Activated naive CD4-positive, alpha-beta T cell treated with Interleukin-2 at 50 U/mL for 16 hours (primary cell): ENCODE data around the gene C6orf163.

ENCODE experiments used
- DNase-seq: peaks from one replicate; pipeline ENCODE4 v3.0.0-alpha.2; 2020

The C6orf163 gene

DNA sequence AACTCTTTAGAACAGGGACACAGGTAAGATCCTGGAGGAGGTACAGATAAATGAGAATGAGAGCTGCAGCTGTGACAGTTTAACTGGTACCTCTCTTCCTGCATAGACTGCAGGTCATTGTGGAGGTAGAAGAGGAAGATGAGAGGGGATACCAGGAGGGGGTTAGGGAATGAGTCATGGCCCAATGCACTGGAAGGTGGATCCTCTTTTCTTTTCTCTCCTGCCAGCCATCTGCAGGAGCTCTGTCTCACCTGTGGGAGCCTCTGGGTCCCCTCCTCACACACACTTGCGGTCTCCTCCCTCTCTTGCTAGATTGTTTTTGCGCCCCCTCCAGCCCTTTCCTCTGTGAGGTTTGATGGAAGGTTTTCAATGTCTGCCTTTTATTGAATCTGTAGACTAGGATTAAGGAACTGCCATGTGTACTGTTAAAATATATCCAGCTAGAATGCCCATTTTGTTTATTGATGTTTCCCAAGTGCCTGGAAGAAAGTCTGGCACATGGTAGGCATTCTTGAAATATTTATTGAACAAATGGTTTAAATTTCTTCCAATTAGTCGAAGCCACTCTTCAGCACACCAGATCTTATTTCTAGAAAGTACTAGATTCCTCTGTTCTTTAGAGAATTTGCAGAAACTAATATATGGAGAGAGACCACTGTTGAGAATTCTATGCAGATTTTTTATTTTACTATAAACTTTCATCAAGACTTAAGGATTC is 13.0 kb downstream of the C6orf163 start:
- no peak for DNase-seq

- DNase-seq: no peak
Measured at GRCh38 chr6:87364602-87365252, 20.1 kb downstream of the C6orf163 start.

DNA sequence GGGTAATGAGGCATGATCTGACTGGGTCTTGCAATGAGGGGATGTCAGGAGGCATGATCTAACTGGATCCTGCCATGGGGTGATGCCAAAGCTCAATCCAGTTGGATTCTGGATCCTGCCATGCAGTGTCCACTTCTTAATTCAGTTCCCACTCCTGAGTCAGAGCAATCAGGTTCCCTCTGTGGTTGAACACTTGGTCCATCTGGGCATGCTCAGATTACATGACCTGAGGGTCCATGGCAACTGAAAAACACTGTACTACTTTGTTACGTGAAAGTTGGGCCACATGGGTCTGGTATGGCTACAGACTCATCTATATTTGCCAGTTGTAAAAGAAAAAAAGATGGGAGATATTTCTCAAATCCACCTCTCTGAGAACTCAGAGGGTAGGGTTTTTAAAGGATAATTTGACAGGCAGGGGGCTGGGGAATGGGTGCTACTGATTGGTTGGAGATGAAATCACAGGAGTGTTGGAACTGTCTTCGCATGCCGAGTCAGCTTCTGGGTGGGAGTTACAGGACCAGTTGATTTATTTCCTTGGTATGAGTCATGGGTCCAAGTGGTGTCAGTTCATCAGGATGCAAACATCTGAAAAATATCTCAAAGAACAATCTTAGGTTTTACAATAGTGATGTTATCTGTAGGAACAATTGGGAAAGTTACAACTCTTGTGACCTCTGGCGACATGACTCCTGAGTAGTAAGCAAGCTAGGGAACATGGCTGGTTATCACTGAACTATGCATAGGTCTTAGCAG is 21.6 kb downstream of the C6orf163 start:
- DNase-seq: no peak

DNA sequence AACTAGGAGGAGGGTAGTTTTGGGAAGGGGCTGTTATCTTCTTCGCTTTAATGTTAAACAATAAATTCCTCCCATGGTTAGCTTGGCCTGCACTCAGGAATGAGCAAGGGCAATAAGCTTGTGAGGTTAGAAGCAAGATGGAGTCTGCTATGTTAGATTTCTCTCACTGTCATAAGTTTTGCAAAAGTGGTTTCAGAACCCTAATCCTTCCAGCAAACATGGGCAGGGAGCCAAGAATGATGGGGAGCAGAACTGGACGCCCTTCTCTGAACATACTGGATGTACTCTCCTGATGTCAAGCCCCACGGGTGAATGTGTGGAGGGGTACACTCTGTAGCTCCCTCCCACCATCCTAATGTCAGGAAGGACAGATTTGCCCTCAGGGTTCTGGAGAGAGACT is 22.3 kb downstream of the C6orf163 start:
- DNase-seq: no peak

DNA sequence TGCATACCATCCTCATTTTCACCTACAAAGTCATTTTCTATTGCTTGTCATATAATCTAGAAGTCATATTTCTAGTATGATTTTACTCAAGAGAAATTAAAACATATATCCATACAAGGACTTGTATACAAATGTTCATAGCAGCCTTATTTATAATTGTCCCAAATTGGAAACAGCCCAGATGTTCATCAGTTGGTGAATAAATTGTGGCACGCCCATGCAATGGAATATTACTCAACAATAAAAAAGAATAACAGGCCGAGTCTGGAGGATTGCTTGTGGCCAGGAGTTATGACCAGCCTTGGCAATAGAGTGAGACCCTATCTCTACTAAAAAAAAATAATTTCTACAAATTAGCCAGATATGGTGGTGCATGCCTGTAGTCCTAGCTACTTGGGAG is 28.8 kb downstream of the C6orf163 start:
- DNase-seq: no peak

DNA sequence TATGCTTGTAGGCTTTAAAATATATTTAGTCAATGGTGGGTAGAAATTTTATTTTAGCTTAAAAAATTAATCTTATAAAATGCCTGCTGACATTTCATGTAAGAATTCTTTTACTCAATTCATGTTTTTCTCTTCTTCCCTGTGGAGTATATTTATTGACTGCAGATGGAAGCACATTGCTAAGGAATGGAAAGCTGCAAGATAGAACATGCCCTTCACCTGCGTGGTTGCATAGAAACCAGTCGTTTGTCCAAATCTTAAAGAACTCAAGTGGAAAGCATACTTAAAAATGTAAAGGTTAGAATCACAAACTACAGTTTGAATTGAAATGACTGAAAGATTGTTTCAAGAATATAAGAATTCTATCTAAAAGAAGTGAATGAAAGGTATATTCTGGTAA is 30.7 kb downstream of the C6orf163 start:
- DNase-seq: no peak

GRCh38 chr6:87376643-87377042 is 32.0 kb downstream of the C6orf163 start:
- DNase-seq: no peak

DNA sequence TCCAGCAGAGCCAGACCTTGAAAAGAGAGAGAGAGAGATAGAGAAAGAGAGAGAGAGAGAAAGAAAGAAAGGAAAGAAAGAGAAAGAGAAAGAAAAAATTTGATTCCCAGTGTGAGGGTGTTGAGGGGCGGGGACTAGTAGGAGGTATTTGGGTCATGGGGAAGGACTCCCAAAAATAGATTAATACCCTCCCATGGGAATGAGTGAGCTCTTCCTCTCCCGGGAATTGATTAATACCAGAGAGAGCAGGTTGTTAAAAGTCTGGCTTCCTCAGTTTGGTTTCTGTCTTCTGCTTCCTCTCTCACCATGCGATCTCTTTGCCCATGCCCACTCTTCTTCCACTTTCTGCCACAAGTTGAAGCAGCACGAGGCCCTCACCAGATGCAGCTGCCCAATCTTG is 34.3 kb downstream of the C6orf163 start:
- no peak for DNase-seq

DNA sequence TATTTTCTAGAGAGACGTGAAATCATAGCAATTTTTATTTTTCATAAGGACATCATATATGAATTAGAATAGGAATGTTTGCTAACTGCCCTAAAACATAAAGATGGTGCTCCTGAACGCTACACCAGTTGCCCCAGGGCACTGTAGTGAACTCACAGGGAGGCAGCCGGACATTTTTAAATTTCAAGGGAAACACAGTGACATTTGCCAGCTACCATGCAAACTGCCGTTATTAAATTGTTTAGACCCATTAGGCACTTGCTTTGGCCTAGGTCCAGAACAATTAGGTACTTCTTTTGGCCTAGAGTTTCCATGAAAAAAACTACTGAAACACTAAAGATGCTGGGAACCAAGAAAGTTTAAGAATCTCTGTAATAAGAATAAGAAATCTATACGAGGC is 38.2 kb downstream of the C6orf163 start:
- DNase-seq: no peak

GRCh38 chr6:87384038-87384437 is 39.4 kb downstream of the C6orf163 start:
- DNase-seq: no peak

DNA sequence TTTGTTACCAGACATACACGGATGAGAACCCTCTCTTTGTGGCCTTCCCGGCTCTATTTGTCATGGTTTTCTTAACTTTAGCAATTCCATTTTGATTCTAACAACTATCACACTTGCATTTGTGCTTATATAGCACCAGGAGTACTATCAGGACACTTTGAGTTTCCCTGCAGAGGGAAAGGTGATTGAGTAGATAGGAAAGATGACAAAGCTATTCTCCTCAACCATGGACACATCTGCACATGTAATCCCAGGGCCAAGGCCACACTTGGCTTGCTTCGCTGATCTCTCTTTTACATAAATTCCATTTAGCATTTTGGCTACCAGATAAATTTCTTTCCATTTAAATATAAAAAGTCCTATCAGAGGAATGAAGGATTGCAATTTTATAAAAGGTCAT is 39.8 kb downstream of the C6orf163 start:
- DNase-seq: no peak

DNA sequence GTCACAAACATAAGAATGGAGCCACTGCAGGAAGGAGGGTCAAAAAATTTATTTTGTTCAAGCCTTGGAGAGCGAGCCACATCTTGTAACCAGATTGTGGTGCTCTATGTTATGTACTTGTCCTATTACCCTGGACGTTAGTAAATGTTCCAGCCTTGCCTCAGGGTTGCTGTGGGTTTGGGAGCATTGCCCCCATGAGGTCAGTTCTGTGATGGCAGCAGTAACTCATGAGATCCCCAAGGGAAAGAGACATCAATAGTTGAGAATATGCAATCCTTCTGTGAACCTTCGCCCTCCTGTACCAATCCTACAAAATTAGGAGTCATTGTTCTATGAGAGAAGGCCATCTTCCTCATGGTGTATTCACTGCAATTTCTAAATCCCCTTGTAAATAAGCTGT is 46.7 kb downstream of the C6orf163 start:
- DNase-seq: no peak

DNA sequence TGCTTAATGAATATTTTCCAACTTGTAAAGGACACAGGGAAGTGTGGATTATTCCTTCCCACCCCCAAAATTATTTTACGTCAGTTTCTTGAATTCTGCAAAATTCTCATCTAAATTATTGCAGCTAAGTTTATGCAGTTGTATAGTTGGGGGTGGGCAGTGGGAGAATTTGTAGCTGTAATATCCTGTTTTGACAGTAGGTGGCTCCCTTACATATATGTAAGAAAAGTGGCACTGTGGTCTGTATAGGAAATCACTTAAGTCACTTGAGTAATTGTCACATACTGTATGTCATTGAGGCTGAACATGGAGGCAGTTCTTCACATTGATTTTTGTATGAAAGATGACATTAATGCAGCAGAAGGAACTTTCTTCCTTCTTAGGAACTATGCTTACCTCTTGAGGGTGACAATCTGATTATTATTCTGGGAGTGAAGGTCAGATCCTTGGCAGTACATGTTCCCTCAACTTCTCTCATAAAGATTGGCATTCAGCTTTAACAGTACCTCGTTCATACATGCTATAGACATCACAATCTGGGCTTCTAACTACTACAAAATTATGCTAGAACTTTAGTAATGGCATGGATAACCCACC is 48.5 kb downstream of the C6orf163 start:
- DNase-seq: peak; percentile 36

DNA sequence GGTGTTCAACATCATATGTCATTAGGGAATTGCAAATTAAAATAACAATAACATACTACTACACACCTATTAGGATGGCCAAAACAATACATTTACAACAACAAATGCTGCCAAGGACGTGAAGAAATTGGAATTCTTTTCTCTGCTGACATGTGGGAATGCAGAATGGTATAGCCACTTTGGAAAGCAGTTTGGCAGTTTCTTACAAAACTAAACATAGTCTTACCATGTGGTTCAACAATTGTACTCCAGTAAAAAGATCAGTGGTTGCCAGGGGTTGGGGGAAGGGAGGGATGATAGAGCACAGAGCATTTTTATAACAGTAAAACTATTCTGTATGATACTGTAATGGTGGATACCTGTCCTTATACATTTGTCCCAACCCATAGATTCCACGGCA is 50.8 kb downstream of the C6orf163 start:
- no peak for DNase-seq

- no peak for DNase-seq
Measured at GRCh38 chr6:87396595-87397392, 52.2 kb downstream of the C6orf163 start.

DNA sequence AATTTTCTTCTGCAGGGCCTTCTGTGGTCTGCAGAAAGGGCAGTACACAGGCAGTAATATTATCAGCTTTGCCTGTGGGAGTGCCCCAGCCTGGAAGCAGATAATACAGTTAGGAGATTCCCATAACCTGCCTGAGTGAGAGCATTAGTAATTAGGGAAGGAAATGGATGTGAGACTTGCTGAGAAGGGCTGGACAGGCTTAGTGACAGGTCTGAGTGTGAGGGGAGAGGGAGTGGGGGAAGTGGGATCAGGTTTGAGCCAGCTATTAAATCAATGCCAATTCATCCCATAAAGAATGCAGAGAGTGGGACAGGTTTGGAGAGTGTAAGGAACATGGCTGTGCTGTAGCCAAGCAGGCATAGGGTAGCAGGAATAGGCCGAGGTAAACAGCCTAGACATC is 53.0 kb downstream of the C6orf163 start:
- no peak for DNase-seq

GRCh38 chr6:87401832-87402231 is 57.2 kb downstream of the C6orf163 start:
- DNase-seq: no peak

DNA sequence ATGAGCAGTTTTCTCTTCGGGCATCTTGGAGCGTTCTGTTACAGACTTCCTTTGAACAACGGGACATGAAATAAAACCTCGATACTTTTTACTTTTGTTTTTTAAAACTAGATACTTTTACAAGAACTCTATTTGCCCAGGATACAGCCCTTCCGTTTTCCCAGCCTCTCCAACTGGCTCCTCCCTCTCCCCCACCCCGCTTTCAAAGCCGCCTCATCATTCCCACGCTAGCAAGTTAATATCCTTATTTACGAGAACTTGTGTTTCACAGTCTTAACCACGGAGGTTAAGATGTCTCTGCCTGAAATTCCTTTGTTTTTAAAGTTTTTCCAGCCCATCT is 62.9 kb downstream of the C6orf163 start:
- no peak for DNase-seq

DNA sequence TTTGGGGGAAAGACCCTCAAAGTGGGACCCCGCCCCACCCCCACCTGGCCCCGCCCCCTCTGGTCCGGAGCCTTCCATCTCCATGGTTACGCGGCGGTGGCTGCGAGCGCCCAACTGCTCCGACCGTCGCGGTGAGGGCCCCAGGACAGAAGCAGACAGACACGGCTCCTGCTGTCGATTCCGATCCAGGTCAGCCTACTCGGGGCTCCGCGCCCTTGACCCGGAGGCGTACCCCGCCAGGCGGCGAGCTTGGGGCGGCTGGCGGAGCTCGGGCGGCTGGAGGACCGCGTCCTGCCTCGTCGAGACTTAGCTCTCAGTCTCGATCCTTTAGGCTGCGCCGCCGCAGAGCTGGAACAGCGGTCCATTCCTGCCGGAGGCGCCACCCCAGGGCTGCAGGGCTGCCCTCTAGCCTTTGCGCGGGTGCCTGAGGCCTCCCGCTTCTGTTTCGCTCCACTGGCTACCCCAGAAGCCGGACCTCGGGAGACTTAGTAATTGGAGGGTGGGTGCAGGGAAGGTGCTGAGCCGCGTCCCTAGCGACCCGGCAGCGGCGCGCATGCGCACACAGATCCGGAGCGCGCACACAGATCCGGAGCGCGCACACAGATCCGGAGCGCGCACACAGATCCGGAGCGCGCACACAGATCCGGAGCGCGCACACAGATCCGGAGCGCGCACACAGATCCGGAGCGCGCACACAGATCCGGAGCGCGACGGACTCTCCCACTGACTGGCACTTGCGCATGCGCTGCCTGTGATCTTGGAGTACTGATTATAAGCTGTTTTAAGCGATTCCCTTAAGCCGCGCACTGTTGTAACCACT is 63.5 kb downstream of the C6orf163 start, which contains the start of gene CFAP206:
Gene CFAP206 (plus strand): TSS at position 72 of the 820 bp plus-strand sequence. CDS start 1,868 bp downstream, outside the sequence.
- peak; percentile 76 for DNase-seq

DNA sequence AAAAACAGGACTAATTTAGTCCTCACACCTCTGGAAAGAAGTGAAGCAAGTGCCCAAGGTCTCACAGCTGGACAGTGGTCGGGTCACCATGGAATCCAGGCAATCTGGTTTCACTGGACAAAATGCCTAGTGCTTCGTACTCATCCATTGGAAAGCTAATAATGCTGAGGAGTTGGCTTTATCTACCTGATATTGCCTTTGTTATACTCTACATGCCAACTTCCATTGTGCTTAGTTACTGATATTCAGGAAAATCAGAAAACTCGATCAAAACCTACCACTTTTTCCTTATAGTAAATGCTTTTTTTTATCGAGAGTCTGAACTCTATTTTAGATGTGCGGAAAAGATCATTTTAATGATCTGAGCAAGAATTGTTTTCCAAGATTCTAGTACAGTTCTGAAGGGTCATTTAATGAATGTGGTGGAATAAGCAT is 64.1 kb downstream of the C6orf163 start:
- DNase-seq: no peak
